NCI-H1092 (cell line): ENCODE data around the gene PACS1.
"Not testable (repeated sequence)": the region's sequence is repeated elsewhere in the genome, so short reads cannot be mapped to it uniquely, and the experiment has no call there.

Experiments
- DNase-seq: peaks from one replicate; lab custom pipeline; 2025; lab: John Stamatoyannopoulos, UW

PACS1 gene

GRCh38 chr11:66259956-66260355, 189.9 kb downstream of the PACS1 start:
- DNase-seq = no peak

- no peak for DNase-seq
These were observed 191.5 kb downstream of the PACS1 start for GRCh38 chr11:66261578-66261977.

- no peak for DNase-seq
These were observed 192.1 kb downstream of the PACS1 start for GRCh38 chr11:66262191-66262590.

GRCh38 chr11:66262696-66263095, 192.6 kb downstream of the PACS1 start:
- DNase-seq = no peak

DNA sequence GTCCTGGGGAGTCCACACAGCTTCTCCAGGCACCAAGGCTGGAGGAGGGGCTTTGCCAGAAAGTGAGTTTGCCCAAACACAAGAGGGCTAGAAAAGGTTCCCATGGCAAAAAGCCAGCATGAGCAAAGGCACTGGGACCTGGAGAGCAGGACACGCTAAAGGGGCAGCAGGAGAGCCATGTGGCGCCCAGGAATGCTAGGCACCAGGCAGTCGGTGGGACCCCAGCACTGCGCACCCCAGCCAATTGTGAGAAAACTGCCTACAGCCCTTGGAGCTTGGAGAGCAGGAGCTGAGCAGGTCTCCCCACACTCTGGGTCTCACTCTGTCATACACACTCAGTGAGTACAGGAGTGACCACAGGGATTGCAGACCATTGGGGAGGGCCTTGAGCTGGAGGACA, 193.2 kb downstream of the PACS1 start:
- DNase-seq = no peak

- no peak for DNase-seq
These were observed 193.7 kb downstream of the PACS1 start for GRCh38 chr11:66263785-66264184.

GRCh38 chr11:66264383-66264782, 194.3 kb downstream of the PACS1 start:
- no peak for DNase-seq

DNA sequence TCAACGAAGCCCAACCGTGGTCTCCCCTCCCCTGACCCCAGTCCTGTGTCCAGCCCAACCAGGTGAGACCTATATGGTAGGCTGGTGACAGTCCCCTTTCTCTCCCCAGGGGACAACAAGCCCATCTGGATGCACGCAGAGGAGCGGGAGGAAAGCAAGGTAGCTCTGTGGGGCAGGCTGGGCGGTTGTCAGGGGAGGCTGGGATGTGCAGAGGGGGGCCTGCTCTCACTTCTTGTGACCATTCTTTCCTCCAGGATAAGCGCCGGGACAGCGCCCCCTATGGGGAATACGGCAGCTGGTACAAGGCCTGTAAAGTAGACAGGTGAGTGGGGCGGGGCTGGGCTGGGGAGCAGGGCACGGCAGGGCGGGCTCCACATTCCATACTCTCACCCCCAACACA, 194.8 kb downstream of the PACS1 start:
- no peak for DNase-seq

DNA sequence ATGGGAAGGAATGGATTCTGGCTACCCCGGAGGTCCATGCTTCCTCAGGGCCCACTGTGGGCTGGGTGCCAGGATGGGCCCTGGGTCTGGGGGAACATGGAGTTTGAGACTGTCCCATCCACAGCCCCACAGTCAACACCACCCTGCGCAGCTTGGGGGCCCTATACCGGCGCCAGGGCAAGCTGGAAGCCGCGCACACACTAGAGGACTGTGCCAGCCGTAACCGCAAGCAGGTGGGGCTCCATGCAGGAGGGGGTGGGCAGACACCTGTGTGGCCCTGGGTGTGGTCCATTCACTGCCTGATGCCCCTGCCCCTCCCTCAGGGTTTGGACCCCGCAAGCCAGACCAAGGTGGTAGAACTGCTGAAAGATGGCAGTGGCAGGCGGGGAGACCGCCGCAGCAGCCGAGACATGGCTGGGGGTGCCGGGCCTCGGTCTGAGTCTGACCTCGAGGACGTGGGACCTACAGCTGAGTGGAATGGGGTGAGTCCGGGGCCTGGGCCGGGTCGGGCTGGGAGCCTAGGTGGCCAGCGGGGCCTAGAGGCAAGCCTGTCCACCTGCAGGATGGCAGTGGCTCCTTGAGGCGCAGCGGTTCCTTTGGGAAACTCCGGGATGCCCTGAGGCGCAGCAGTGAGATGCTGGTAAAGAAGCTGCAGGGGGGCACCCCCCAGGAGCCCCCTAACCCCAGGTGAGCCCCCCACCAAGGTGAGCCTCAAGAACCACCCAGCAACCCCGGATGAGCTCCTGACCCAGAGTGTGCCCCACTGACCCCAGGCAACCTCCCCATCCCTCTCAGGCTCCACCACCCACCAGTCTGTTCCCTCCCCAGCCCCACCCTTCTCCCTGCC, 195.7 kb downstream of the PACS1 start:
- DNase-seq = no peak

- no peak for DNase-seq
These were observed 196.4 kb downstream of the PACS1 start for GRCh38 chr11:66266378-66267038.

DNA sequence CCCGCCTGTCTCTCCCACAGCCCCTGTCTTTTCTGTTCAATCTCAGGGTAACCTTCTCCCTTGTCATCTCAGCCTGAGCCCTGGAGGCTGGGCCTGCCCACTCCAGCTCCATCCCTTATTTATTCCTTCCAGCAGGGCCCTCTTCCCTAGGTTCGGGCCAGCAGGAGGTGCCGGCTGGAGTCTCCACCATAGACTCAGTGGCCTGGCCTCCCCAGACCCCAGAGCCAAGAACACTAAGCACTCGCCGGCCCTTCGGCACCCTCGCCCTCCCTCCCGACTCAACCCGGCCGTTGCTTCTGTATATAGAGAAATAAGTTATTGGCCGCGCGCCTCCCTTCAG, 196.9 kb downstream of the PACS1 start:
- DNase-seq = no peak

DNA sequence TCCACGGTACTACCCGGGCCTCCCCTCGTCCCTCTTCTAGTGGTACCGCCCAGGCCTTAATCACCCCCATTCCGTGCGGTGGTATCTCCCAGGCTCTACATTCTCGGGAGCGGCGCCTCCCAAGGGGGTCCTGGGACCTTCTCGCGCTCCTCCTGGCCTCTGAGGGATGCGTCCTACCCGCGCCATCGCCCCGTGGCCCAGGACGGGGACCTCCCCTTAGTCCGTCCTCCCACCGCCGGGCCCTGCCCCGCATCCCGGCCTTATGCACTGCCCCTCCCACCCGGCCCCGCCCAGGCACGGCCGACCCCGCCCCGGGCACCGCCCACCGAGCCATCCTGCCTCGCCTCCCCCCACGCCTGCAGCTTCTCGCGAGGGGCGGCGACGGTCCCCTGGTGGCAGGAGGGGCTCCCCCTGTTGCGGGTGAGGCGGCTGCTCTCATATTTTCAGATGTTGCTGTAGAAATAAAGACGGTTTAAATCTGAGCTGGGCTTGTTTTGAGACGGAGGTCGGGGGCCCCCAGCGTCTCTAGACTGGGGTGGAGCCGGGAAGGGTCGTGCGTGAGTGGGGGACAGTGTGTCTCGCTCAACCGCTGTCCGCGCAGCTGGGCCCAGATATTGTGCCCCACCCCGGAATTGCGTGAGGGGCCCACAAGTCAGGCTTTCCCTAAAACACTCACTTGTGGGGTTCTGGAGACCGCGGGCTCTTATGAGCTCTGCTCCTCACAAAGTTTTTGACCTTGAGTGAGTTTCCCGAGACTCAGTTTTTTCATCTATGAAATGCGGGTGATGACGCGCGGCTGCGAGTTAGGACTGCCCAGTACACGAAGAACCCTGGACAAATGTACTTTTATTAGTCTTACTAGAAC, 197.5 kb downstream of the PACS1 start:
- peak; percentile 73 for DNase-seq

DNA sequence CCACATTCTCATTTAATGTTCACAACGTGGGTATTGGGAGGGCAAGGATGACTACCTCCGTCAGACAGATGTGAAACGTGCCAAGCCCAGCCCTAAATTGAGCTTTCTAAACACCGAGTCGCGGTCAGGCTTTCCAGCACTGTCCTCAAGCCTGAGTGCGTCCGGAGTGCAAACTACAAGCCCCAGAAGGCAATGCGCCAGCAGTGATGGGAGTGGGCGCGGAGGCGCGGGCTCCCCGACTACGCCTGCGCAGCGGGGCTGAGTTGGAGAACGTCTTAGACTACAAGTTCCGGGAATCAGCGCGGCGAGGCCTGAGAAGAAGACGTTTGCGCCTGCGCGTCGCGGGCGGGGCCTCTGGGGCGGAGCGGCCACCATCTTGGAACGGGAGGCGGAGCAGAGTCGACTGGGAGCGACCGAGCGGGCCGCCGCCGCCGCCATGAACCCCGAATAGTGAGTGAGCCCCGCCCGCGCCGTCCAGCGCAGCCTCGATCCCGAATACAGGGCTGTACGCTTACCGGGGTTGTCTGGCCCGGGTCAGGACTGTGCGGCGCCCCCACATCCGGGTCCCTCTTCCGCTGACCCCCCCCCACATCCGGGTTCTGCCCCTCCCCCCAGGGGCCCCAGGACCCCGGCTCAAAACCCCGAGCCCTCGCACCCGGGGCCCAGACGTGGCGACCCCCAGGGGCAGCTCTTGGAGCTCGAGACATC, 198.3 kb downstream of the PACS1 start, which contains the start of gene RAB1B:
Gene RAB1B (plus strand): TSS at position 396 of the 708 bp plus-strand sequence. CDS start 41 bp downstream, at position 437.
- peak; percentile 100 for DNase-seq

GRCh38 chr11:66268952-66269905, 199.2 kb downstream of the PACS1 start:
- DNase-seq = no peak

GRCh38 chr11:66271816-66272215, 201.7 kb downstream of the PACS1 start:
- no peak for DNase-seq

- no peak for DNase-seq
These were observed 202.5 kb downstream of the PACS1 start for GRCh38 chr11:66272596-66272995.

DNA sequence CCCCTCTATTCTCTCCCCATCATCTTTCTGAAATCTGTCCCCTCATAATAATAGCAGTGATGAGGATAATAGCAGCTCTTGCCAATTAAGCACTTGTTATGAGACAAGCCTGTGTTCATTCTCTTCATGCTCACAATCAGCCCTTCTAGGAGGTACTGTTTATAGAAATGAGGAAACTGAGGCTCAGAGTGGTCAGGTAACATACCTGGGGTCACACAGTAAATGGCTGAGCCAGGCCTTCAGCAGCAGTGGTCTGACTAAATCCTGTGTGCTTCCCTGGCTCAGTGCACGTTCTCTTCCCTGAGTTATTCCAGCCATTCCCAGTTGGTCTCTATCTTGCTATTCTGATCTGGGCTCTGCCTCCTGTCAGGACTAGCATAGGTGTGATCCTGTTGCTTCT, 204.1 kb downstream of the PACS1 start:
- no peak for DNase-seq

GRCh38 chr11:66275396-66275795, 205.3 kb downstream of the PACS1 start:
- DNase-seq = no peak

GRCh38 chr11:66275984-66276612, 206.0 kb downstream of the PACS1 start:
- DNase-seq = no peak

GRCh38 chr11:66276619-66277018, 206.5 kb downstream of the PACS1 start:
- not testable (repeated sequence) for DNase-seq
